SU-DHL-6 (cell line): ENCODE measurements around the gene DSTYK.

Experiments
- H2AFZ ChIP-seq: fragments of 200-600 bp; sonication (generic); 2 replicates; pipeline ENCODE4 v1.6.1; 2014; ENCODE audit warnings: low read depth, mild to moderate bottlenecking, moderate library complexity, mixed read lengths, antibody characterized with exemption, low read length; ENCODE audit not compliant: severe bottlenecking
- H3F3A ChIP-seq: fragments of 200-600 bp; shearing (Covaris generic); 2 replicates; pipeline ENCODE4 v1.6.0; 2016; ENCODE audit warnings: antibody characterized with exemption, mild to moderate bottlenecking; ENCODE audit not compliant: insufficient read depth
- H3K27ac ChIP-seq: fragments of 200-600 bp; sonication (generic); 2 replicates; pipeline ENCODE4 v1.5.1; 2016; ENCODE audit warnings: low read depth, mild to moderate bottlenecking, low read length, moderate library complexity, mixed read lengths
- H3K27me3 ChIP-seq: fragments of 200-600 bp; sonication (generic), shearing (Covaris generic); 2 replicates; pipeline ENCODE4 v1.6.0; 2014; ENCODE audit warnings: mild to moderate bottlenecking, low read length
- H3K36me3 ChIP-seq: fragments of 200-600 bp; sonication (generic); 2 replicates; pipeline ENCODE4 v1.6.1; 2014; ENCODE audit warnings: mild to moderate bottlenecking, low read length, mixed read lengths
- H3K4me2 ChIP-seq: fragments of 300-600, 200-600 bp; shearing (Covaris generic), sonication (generic); 2 replicates; pipeline ENCODE4 v1.6.0; 2014; ENCODE audit warnings: low read length, low read depth, mild to moderate bottlenecking; ENCODE audit not compliant: poor library complexity, severe bottlenecking
- H3K4me3 ChIP-seq: fragments of 200-600 bp; sonication (generic); 2 replicates; pipeline ENCODE4 v1.5.1; 2014; ENCODE audit warnings: antibody characterized with exemption, low read length, mild to moderate bottlenecking, mixed read lengths; ENCODE audit not compliant: insufficient read depth, poor library complexity, severe bottlenecking
- H3K79me2 ChIP-seq: fragments of 200-600 bp; sonication (generic); 2 replicates; pipeline ENCODE4 v1.6.1; 2014; ENCODE audit warnings: mild to moderate bottlenecking, low read length, moderate library complexity; ENCODE audit not compliant: insufficient read depth
- H3K9ac ChIP-seq: fragments of 200-600 bp; sonication (generic); 2 replicates; pipeline ENCODE4 v1.7.0; 2014; ENCODE audit warnings: mild to moderate bottlenecking, low read length
- H3K9me2 ChIP-seq: fragments of 200-600 bp; sonication (generic); replicated peaks from 2 replicates; pipeline ENCODE4 v1.6.1; 2014; ENCODE audit warnings: low read length; ENCODE audit not compliant: insufficient read depth
- H3K9me3 ChIP-seq: fragments of 200-600 bp; sonication (generic); 2 replicates; pipeline ENCODE4 v1.6.1; 2014; ENCODE audit warnings: low read length, mixed read lengths; ENCODE audit not compliant: insufficient read depth
- H4K20me1 ChIP-seq: fragments of 200-600 bp; sonication (generic); 2 replicates; pipeline ENCODE4 v1.6.1; 2014; ENCODE audit warnings: low read depth, mild to moderate bottlenecking, antibody characterized with exemption, low read length, moderate library complexity, mixed read lengths
- CTCF ChIP-seq: fragments of 200-600 bp; sonication (generic); IDR thresholded peaks from one replicate; pipeline ENCODE4 v1.5.1; 2017; ENCODE audit warnings: antibody characterized with exemption, mild to moderate bottlenecking, low read length, moderate library complexity; ENCODE audit not compliant: insufficient read depth, poor library complexity, severe bottlenecking
- EZH2phosphoT487 ChIP-seq: fragments of 200-600 bp; sonication (generic), shearing (Covaris generic); conservative IDR thresholded peaks from 2 replicates; pipeline ENCODE4 v1.6.1; 2018; ENCODE audit warnings: mild to moderate bottlenecking, antibody characterized with exemption, low read length, moderate library complexity, mixed read lengths

The DSTYK gene

GRCh38 chr1:205118752-205119151, 92.8 kb downstream of the DSTYK start:
- H3K9me3 ChIP-seq, result no peaks in the 10 kb centered on the region
- no peaks in the 10 kb centered on the region for H3F3A ChIP-seq
- H3K79me2 ChIP-seq, result peaks cover 55% of the 10 kb centered on the region
- no peak overlapping the region for H3K27ac ChIP-seq
- H2AFZ ChIP-seq, result no peak overlapping the region
- no peaks in the 10 kb centered on the region for H4K20me1 ChIP-seq
- TF ChIP-seq CTCF (no peak), EZH2phosphoT487 (no peak)
- H3K9ac ChIP-seq, result no peak overlapping the region
- no peaks in the 10 kb centered on the region for H3K9me2 ChIP-seq
- no peak overlapping the region for H3K4me2 ChIP-seq
- H3K4me3 ChIP-seq, result no peak overlapping the region
- no peaks in the 10 kb centered on the region for H3K27me3 ChIP-seq
- H3K36me3 ChIP-seq, result peaks cover 17% of the 10 kb centered on the region; the same call in 1 of the 2 replicates

- no peak overlapping the region for H3K4me2 ChIP-seq
- H3K27me3 ChIP-seq, result no peaks in the 10 kb centered on the region
- peaks cover 20% of the 10 kb centered on the region; the same call in 1 of the 2 replicates for H3K36me3 ChIP-seq
- H3K9me2 ChIP-seq, result no peaks in the 10 kb centered on the region
- H3K79me2 ChIP-seq, result peaks cover 7% of the 10 kb centered on the region; the same call in 1 of the 2 replicates
- TF ChIP-seq CTCF, result no peak
- TF ChIP-seq EZH2phosphoT487, result no peak
- H2AFZ ChIP-seq, result no peak overlapping the region
- no peak overlapping the region for H3K4me3 ChIP-seq
- H3K9me3 ChIP-seq, result no peaks in the 10 kb centered on the region
- H3K9ac ChIP-seq, result no peak overlapping the region
- no peaks in the 10 kb centered on the region for H3F3A ChIP-seq
- no peaks in the 10 kb centered on the region for H4K20me1 ChIP-seq
- no peak overlapping the region for H3K27ac ChIP-seq
These were observed 100.1 kb downstream of the DSTYK start for GRCh38 chr1:205111354-205111753.

- H3K27me3 ChIP-seq, result no peaks in the 10 kb centered on the region
- H3K4me2 ChIP-seq, result no peak overlapping the region
- H3K4me3 ChIP-seq, result no peak overlapping the region
- H2AFZ ChIP-seq, result no peak overlapping the region
- H3K79me2 ChIP-seq, result no peaks in the 10 kb centered on the region
- no peaks in the 10 kb centered on the region for H3K9me3 ChIP-seq
- H3K9ac ChIP-seq, result no peak overlapping the region
- H3K9me2 ChIP-seq, result no peaks in the 10 kb centered on the region
- no peak overlapping the region for H3K27ac ChIP-seq
- H3K36me3 ChIP-seq, result peaks cover 12% of the 10 kb centered on the region; the same call in 1 of the 2 replicates
- H3F3A ChIP-seq, result no peaks in the 10 kb centered on the region
- TF ChIP-seq EZH2phosphoT487 (no peak), CTCF (no peak)
- H4K20me1 ChIP-seq, result no peaks in the 10 kb centered on the region
These were observed 101.8 kb downstream of the DSTYK start for GRCh38 chr1:205109711-205110110.
